GM18519 (cell line): ENCODE measurements around the gene ENAH.
"Not testable (repeated sequence)": the region's sequence is repeated elsewhere in the genome, so short reads cannot be mapped to it uniquely, and the experiment has no call there.

Source experiments
- ATAC-seq: cut with Tn5 transposase; IDR thresholded peaks from one replicate; pipeline ENCODE4 v1.9.1; 2021; ENCODE audit warnings: mild to moderate bottlenecking, moderate library complexity; ENCODE audit not compliant: unreplicated experiment, low FRiP score

Gene ENAH

GRCh38 chr1:225534135-225534534 is 118.8 kb downstream of the ENAH start:
- no peak for ATAC-seq

- no peak for ATAC-seq
Measured at GRCh38 chr1:225533238-225533637, 119.7 kb downstream of the ENAH start.

GRCh38 chr1:225532240-225532944 is 120.5 kb downstream of the ENAH start:
- ATAC-seq = no peak

GRCh38 chr1:225529726-225530125 is 123.2 kb downstream of the ENAH start:
- no peak for ATAC-seq

- ATAC-seq = no peak
Measured at GRCh38 chr1:225527575-225527974, 125.3 kb downstream of the ENAH start.

- ATAC-seq = no peak
Measured at GRCh38 chr1:225526878-225527277, 126.0 kb downstream of the ENAH start.

- ATAC-seq = no peak
Measured at GRCh38 chr1:225525377-225525776, 127.5 kb downstream of the ENAH start.

- ATAC-seq = no peak
Measured at GRCh38 chr1:225524570-225524969, 128.4 kb downstream of the ENAH start.

- no peak for ATAC-seq
Measured at GRCh38 chr1:225523263-225523950, 129.5 kb downstream of the ENAH start.

GRCh38 chr1:225522588-225523262 is 130.2 kb downstream of the ENAH start:
- no peak for ATAC-seq

- no peak for ATAC-seq
Measured at GRCh38 chr1:225520587-225521227, 132.2 kb downstream of the ENAH start.

- ATAC-seq = no peak
Measured at GRCh38 chr1:225519166-225519863, 133.6 kb downstream of the ENAH start.

GRCh38 chr1:225517697-225518096 is 135.2 kb downstream of the ENAH start:
- ATAC-seq = no peak

- ATAC-seq = no peak
Measured at GRCh38 chr1:225517221-225517620, 135.7 kb downstream of the ENAH start.

GRCh38 chr1:225514671-225515081 is 138.2 kb downstream of the ENAH start:
- ATAC-seq = no peak

- not testable (repeated sequence) for ATAC-seq
Measured at GRCh38 chr1:225513576-225513975, 139.3 kb downstream of the ENAH start.

- no peak for ATAC-seq
Measured at GRCh38 chr1:225511828-225512381, 141.0 kb downstream of the ENAH start.

GRCh38 chr1:225510740-225511139 is 142.2 kb downstream of the ENAH start:
- ATAC-seq = not testable (repeated sequence)

- ATAC-seq = no peak
Measured at GRCh38 chr1:225509770-225510169, 143.2 kb downstream of the ENAH start.

GRCh38 chr1:225509376-225509707 is 143.6 kb downstream of the ENAH start:
- no peak for ATAC-seq
